ENCODE data around the gene SFXN5. TPM values are rescaled to one million over a fixed set of nuclear protein-coding genes. Genes with fewer than 3 reads are reported as not detected.

The SFXN5 gene
- total RNA-seq, 1 donor from 2014 or later = 14.9 TPM

- H3K4me3 Mint-ChIP-seq (ENCODE audit: unreplicated experiment) = no peak overlapping the region
- H3K9ac ChIP-seq (ENCODE audit: low read length) = no peak overlapping the region
- H3K27me3 Mint-ChIP-seq (ENCODE audit: low read depth, unreplicated experiment) = no peaks in the 10 kb centered on the region
- H4K20me1 ChIP-seq (ENCODE audit: insufficient read depth, low read length) = peaks cover 98% of the 10 kb centered on the region
- no peak overlapping the region for H2AFZ ChIP-seq (ENCODE audit: low read depth, low read length)
- DNase-seq (ENCODE audit: low read depth) (no peak), FAIRE-seq (no peak)
- peaks cover 9% of the 10 kb centered on the region for H3K4me1 Mint-ChIP-seq (ENCODE audit: low read depth, unreplicated experiment)
- H3K9me3 ChIP-seq (ENCODE audit: insufficient read depth, low read depth, low read length) = no peaks in the 10 kb centered on the region
- peaks cover 34% of the 10 kb centered on the region for H3K36me3 Mint-ChIP-seq (ENCODE audit: low read depth, unreplicated experiment)
- TF ChIP-seq EZH2 (IDR thresholded peaks at IDR 0.05; ENCODE audit: insufficient read depth, low read length) = no peak
- TF ChIP-seq, protein P1, sequence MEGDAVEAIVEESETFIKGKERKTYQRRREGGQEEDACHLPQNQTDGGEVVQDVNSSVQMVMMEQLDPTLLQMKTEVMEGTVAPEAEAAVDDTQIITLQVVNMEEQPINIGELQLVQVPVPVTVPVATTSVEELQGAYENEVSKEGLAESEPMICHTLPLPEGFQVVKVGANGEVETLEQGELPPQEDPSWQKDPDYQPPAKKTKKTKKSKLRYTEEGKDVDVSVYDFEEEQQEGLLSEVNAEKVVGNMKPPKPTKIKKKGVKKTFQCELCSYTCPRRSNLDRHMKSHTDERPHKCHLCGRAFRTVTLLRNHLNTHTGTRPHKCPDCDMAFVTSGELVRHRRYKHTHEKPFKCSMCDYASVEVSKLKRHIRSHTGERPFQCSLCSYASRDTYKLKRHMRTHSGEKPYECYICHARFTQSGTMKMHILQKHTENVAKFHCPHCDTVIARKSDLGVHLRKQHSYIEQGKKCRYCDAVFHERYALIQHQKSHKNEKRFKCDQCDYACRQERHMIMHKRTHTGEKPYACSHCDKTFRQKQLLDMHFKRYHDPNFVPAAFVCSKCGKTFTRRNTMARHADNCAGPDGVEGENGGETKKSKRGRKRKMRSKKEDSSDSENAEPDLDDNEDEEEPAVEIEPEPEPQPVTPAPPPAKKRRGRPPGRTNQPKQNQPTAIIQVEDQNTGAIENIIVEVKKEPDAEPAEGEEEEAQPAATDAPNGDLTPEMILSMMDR (IDR thresholded peaks at IDR 0.05; ENCODE audit: insufficient read depth, low read depth, low read length) = no peak
- peaks cover 4% of the 10 kb centered on the region for H3K4me1 ChIP-seq (ENCODE audit: insufficient read depth, low read length)
- H3K27ac Mint-ChIP-seq (ENCODE audit: unreplicated experiment) = no peak overlapping the region
- no peak overlapping the region for H3K4me2 ChIP-seq (ENCODE audit: low read length)
- no peak overlapping the region for H3K27ac ChIP-seq (ENCODE audit: low read depth, low read length)
- H3K4me3 ChIP-seq (ENCODE audit: insufficient read depth, low read depth, low read length) = no peak overlapping the region
- no peaks in the 10 kb centered on the region for H3K27me3 ChIP-seq (ENCODE audit: insufficient read depth, low read length)
- H3K36me3 ChIP-seq (ENCODE audit: insufficient read depth, low read length) = peaks cover 4% of the 10 kb centered on the region
- H3K9me3 Mint-ChIP-seq (ENCODE audit: unreplicated experiment) = peaks cover 6% of the 10 kb centered on the region
- peaks cover 71% of the 10 kb centered on the region for H3K79me2 ChIP-seq (ENCODE audit: insufficient read depth, low read length)
These were observed 9.0 kb upstream of the SFXN5 start for GRCh38 chr2:73080321-73081131.

DNA sequence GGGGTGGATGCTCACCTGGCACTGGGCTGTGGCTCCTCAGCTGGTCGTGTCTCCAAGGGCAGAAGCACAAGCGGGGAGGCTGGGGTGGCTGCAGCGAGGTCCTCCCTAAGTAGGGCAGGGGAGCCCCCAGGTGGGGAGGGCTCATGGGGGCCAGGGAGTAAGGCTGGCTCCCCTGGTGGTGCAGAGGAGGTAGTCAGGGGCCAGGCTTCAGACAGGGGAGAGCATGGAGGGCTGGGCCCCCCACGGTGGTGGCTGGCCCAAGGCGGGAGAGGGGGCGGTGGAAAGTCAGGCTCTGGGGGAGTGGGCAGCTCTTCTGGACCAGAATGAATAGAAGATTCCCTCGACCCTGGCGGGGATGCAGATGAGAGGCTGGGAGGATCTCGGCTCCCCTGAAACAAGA, 8.1 kb upstream of the SFXN5 start:
- Histone ChIP-seq H3K4me3 (ENCODE audit: insufficient read depth, low read depth, low read length) (no peak overlapping the region), H3K9ac (ENCODE audit: low read length) (no peak overlapping the region), H3K79me2 (ENCODE audit: insufficient read depth, low read length) (peaks cover 62% of the 10 kb centered on the region), H3K27ac (ENCODE audit: low read depth, low read length) (no peak overlapping the region), H3K9me3 (ENCODE audit: insufficient read depth, low read depth, low read length) (no peaks in the 10 kb centered on the region), H4K20me1 (ENCODE audit: insufficient read depth, low read length) (peaks cover 93% of the 10 kb centered on the region), H3K4me1 (ENCODE audit: insufficient read depth, low read length) (no peaks in the 10 kb centered on the region), H3K36me3 (ENCODE audit: insufficient read depth, low read length) (peaks cover 10% of the 10 kb centered on the region), H2AFZ (ENCODE audit: low read depth, low read length) (no peak overlapping the region), H3K4me2 (ENCODE audit: low read length) (no peak overlapping the region), H3K27me3 (ENCODE audit: insufficient read depth, low read length) (no peaks in the 10 kb centered on the region)
- H3K27ac Mint-ChIP-seq (ENCODE audit: unreplicated experiment) = no peak overlapping the region
- peaks cover under 1% of the 10 kb centered on the region for H3K4me1 Mint-ChIP-seq (ENCODE audit: low read depth, unreplicated experiment)
- TF ChIP-seq EZH2 (IDR thresholded peaks at IDR 0.05; ENCODE audit: insufficient read depth, low read length) = no peak
- TF ChIP-seq, protein P1 (IDR thresholded peaks at IDR 0.05; ENCODE audit: insufficient read depth, low read depth, low read length) = no peak
- FAIRE-seq = no peak
- H3K4me3 Mint-ChIP-seq (ENCODE audit: unreplicated experiment) = no peak overlapping the region
- no peak for DNase-seq (ENCODE audit: low read depth)
- H3K9me3 Mint-ChIP-seq (ENCODE audit: unreplicated experiment) = peaks cover 6% of the 10 kb centered on the region
- peaks cover 31% of the 10 kb centered on the region for H3K36me3 Mint-ChIP-seq (ENCODE audit: low read depth, unreplicated experiment)
- H3K27me3 Mint-ChIP-seq (ENCODE audit: low read depth, unreplicated experiment) = no peaks in the 10 kb centered on the region
